HG03280 (cell line): ENCODE results near the gene ENAH.

Source experiments
- ATAC-seq: cut with Tn5 transposase; IDR thresholded peaks from one replicate; pipeline ENCODE4 v1.9.1; 2021; ENCODE audit warnings: mild to moderate bottlenecking, moderate library complexity; ENCODE audit not compliant: unreplicated experiment

ENAH gene

DNA sequence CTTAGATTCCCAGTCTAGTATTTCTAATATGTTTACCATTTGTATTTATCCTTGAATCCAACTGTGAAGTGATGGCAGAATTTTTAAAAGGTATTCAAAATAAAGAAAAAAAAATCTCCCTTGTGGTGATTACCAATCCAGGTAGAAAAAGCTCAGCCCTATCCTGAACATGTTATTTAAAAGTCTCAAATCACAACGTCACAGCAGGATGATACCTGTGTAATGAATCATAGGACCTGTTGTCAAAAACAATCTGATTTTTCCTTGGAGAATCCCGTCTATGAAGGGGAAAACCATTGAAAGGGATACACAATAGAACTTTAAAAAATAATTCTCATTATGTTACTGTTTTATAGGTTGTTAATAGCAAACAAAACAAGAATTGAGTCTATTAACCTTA lies 148.1 kb downstream of the ENAH start:
- ATAC-seq, result no peak

DNA sequence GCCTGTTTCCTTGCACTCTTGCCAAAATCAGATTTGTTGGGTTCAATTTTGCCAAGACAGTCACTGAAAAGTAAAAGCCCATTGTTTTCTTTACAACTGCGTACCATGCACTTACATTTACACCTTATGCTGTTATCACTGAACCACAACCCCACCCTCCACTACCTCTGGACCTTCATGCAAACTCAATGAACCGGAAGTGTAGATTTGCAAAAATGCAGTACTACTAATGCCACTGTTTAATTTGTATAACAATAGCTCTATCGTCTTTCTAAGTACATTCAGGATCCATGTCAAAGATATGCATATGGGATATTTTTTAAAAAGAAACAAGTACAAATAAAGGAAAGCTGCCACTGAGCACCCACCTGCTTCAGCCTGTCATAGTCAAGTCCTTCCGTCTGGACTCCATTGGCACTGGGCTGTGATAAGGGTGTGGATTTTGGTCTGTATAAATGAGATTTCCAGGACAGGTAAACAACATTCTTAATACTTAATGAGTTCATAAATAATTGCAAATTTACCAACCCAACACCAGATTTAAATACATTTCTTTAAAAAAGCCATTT lies 152.2 kb downstream of the ENAH start:
- no peak for ATAC-seq

DNA sequence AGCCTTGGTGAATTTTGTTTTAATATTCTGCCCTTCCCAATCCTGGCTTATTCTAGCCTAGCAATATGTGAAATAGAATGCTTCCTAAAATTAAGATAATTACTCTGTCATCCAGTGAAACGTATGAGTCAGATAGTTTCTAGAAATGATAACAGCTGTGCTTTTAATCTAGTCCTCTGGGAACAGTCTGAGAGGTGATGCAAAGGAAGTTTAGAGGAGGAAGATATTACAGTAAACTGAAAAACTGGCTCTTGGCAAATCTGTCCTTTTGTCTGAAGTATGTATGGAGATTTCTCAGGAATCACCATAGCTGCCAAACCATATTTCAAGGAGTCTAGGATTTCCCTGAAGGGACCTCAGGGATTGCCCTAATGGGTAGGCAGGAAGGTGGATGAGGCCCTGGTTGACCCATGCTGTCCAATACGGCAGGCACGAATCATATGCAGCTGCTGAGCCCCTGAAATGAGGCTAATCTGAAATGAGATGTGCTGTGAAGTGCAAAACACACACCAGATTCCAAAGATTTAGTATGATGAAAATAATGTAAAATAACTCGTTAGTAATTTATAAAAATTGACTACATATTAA lies 154.3 kb downstream of the ENAH start:
- ATAC-seq, result no peak

- ATAC-seq, result no peak
These were observed 158.0 kb downstream of the ENAH start for GRCh38 chr1:225494789-225495359.

DNA sequence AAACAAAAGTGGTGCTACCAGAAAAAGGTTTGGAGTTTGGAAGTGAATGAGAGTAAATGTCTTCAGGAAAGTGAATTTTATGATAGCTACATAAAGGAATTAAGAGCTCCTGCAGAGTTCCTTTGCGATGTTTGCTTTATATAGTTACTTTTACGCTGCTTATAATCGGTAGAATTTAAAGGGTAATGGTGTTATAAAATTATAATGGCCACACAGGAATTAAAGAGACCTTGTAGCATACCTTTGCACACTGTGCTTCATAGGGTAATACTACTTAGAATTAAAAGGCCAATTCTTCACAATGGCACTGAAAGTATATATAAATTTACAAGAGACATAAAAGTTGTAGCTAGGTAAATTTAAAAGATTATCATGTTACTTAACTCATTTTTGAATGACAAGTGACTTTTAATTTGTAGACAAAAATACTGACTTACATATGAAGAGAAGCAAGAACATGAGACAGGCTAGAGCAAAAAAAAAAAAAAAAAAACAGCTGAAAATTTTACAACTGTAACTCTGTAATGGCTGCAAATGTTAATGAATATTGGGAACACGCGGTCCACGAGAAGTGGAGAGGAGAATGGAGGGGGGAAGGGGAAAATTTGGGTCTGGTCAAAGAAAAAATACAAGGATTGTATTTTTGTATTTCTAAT lies 159.2 kb downstream of the ENAH start:
- ATAC-seq, result no peak

GRCh38 chr1:225488676-225489075 lies 164.2 kb downstream of the ENAH start:
- no peak for ATAC-seq

DNA sequence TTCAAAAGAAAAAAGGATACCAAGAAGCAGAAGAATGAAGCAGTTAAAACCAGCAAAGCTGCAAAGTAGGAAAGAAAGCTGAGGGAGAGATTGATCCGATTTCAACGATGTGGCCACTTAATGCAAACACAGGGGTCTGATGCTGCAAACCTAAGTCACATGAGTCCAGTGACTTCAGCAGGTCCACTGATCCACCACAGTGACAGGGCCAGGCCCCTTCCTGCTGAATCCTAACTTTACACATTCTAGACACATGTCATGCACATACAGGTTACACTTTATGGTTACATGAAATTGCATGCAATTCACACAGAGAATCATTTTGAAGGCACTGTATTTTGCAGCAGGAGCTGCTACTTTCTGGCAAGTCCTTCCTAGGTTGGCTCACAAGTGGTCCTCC lies 166.1 kb downstream of the ENAH start:
- no peak for ATAC-seq

- no peak for ATAC-seq
These were observed 166.9 kb downstream of the ENAH start for GRCh38 chr1:225485991-225486530.

DNA sequence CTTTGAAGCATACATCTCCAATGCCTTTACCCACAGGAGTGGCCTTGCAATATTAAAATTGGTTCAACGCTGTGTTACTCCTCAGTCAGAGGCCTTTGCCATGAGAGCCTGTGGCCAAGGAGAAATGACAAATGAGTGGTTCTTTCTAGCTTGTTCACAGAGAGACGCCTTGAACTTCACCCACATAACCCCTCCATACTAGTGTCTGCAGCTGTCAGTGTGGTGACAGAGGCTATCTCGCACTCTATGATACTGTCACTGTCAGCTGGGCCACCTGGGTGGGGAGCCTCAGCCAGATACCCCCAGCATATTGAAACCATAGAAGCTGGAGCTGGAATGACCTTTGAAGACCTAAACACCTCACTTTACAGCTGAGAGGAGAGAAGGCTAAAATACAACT lies 167.7 kb downstream of the ENAH start:
- ATAC-seq, result no peak

DNA sequence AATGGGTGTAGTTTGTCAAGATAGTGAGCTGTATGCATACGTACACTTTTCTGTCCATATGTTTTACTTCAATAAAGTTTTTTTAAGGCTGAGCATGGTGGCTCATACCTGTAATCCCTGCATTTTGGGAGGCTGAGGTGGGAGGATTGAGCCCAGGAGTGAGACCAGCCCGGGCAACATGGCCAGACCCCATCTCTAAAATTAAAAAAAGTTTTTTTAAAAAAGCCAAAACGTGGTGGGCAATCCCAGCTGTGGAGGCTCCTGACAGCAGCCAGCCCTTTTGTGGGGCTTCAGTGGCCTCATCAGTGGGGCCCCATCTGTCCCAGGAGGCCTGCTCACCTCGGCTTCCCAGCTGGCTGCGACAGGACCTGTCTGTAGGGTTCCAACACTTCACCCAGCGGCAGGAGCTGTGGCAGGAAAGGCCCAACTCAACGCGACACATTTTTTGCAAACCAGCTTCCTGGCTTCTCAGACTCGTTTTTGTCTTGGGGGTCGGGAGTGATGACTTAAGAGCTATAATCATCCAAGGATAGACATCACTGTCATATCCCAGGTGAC lies 168.2 kb downstream of the ENAH start:
- no peak for ATAC-seq

DNA sequence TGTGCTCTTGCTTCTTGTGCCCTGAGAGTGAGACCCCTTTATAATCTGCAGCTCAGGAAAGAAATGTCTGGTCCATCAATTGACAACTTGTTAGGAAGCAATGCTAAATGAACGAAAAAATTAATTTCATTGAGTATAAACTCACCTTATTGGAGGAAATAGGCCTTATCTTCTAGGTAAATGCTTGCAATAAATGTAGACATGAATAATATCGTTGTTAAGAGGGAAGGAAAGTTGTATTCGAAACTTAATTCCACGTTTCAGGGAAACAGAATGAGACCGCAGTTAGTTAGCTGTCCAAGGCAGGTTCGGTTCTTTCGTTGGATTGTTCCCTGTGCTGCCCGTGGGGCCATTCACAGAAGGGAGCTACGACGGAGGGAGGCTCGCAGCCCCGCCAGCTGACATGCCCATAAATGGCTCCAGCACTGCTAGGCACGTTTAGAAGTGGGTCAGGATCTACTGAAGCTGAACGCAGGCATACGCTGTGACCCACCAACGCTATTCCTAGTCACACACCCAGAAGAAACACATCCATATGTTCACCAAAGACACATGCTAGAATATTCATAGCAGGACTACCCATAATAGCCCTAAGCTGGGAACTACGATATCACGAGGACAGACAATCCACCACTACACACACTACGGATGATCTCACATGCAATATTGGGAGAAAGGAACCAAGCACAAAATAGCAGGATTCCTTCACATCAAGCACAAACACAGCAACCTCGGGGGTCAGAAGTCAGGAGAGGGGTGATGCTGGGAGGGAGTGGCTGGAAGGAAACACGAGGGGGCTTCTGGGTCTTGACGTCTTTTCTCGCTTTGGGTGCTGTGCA lies 168.9 kb downstream of the ENAH start:
- no peak for ATAC-seq

- no peak for ATAC-seq
These were observed 170.4 kb downstream of the ENAH start for GRCh38 chr1:225482421-225482950.

DNA sequence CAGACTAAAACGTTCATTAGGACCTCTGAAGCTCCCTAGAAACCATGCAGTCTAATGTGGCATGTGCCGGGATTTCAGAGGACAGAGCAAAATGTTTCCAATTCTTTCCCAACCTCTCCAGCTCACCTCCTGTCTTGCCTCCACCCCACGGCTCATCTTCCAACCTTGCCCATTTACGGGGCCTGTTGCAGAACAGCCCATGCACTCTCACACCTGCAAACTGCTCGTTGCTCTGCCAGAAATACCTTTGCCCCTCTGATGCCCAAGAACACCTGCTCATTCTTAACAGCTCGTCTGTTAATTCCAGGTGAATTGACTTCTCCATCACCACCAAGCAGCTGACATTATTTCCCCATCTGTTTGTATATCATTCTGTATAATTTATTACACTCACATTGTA lies 171.2 kb downstream of the ENAH start:
- ATAC-seq, result no peak

GRCh38 chr1:225480825-225481434 lies 172.0 kb downstream of the ENAH start:
- ATAC-seq, result peak; percentile 86

DNA sequence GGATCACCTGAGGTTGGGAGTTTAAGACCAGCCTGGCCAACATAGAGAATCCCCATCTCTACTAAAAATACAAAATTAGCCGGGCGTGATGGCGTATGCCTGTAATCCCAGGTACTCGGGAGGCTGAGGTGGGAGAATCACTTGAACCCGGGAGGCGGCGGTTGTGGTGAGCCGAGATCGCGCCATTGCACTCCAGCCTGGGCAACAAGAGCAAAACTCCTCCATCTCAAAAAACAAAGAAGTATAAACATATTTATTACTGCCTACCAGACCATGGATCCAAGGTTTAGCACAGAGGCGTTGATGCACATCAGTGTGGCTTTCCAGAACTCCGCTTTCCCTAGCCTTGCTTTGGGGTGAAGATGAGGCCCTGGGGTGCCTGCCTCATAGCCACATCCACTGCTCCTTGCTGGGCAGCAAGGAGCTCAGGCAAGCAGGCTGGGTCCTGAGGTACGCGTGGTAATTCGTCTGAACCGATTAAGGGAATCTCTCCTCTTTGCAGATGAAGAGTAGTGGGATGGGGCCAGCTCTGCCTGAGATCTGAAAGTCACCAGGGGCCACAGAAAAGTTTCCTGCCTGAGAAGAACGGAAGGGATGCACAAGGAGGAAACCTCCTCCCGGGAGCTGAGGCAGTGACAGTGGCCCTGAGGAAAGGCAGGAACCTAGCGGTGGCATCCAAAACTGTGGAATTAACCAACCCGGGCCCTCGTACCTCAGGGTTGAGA lies 172.8 kb downstream of the ENAH start:
- no peak for ATAC-seq

GRCh38 chr1:225479341-225479740 lies 173.6 kb downstream of the ENAH start:
- ATAC-seq, result no peak

DNA sequence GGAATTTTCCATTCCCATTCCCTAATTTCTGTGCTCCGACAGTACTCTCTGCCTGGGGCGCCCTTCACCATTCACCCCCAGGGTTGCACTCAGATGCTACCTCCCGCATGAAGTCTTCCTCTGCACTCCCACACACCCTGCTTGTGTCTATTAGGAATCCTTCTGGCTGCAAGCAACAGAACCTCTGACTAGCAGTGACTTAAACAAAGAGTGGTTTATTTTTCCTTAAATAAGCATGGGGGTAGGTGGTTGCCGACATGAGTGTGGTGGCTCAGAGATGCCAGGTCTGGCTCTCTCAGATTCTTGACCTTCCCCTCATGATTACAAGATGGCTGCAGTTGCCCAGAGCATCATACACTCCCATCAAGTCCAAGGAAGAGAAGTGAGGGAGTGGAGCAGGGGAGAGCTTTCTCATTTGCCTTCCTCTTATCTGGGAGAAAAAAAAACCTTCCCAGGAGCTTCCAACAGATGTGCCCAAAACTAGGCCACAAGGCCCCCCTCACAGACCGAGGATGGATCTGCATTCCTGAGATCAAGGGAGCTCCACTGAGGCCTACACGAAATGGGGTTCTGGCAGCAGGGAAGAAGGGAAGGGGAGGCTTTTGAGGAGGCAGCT lies 175.5 kb downstream of the ENAH start:
- ATAC-seq, result no peak

- ATAC-seq, result no peak
These were observed 176.4 kb downstream of the ENAH start for GRCh38 chr1:225476538-225476988.

- ATAC-seq, result no peak
These were observed 176.8 kb downstream of the ENAH start for GRCh38 chr1:225476100-225476511.
